ENCODE results near the gene YWHAE.

- TF ChIP-seq, protein P1, sequence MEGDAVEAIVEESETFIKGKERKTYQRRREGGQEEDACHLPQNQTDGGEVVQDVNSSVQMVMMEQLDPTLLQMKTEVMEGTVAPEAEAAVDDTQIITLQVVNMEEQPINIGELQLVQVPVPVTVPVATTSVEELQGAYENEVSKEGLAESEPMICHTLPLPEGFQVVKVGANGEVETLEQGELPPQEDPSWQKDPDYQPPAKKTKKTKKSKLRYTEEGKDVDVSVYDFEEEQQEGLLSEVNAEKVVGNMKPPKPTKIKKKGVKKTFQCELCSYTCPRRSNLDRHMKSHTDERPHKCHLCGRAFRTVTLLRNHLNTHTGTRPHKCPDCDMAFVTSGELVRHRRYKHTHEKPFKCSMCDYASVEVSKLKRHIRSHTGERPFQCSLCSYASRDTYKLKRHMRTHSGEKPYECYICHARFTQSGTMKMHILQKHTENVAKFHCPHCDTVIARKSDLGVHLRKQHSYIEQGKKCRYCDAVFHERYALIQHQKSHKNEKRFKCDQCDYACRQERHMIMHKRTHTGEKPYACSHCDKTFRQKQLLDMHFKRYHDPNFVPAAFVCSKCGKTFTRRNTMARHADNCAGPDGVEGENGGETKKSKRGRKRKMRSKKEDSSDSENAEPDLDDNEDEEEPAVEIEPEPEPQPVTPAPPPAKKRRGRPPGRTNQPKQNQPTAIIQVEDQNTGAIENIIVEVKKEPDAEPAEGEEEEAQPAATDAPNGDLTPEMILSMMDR (IDR thresholded peaks at IDR 0.05; ENCODE audit: insufficient read depth, low read length, poor library complexity, severe bottlenecking) = no peak
- no peak for TF ChIP-seq EZH2phosphoT487 (conservative IDR thresholded peaks at IDR 0.05; ENCODE audit: low read length)
Measured at GRCh38 chr17:1300371-1300905, 99.6 kb downstream of the YWHAE start.
